Measurements from ENCODE around the gene PAPOLB. TPM values are rescaled to one million over a fixed set of nuclear protein-coding genes. Genes with fewer than 3 reads are reported as not detected.
"Not testable (repeated sequence)": the region's sequence is repeated elsewhere in the genome, so short reads cannot be mapped to it uniquely, and the experiment has no call there.

PAPOLB gene
- not detected in 2 replicates for total RNA-seq (2014; rRNA removed; shearing (Covaris generic))

- no peak for DNase-seq (ENCODE audit: low spot score)
These were observed at the start of gene PAPOLB for GRCh38 chr7:4861673-4862072. Gene PAPOLB, minus strand, starts transcription at chr7:4862030. Its CDS starts 220 bp downstream, at chr7:4861810.

GRCh38 chr7:4911111-4911828, 49.4 kb upstream of the PAPOLB start:
- DNase-seq (ENCODE audit: low spot score), result no peak

- no peak for DNase-seq (ENCODE audit: low spot score)
These were observed 44.9 kb upstream of the PAPOLB start for GRCh38 chr7:4906682-4907081.

GRCh38 chr7:4905171-4905570, 43.3 kb upstream of the PAPOLB start:
- no peak for DNase-seq (ENCODE audit: low spot score)

- no peak for DNase-seq (ENCODE audit: low spot score)
These were observed 42.5 kb upstream of the PAPOLB start for GRCh38 chr7:4904346-4904745.

GRCh38 chr7:4895766-4896165, 33.9 kb upstream of the PAPOLB start:
- DNase-seq (ENCODE audit: low spot score), result no peak

- DNase-seq (ENCODE audit: low spot score), result no peak
These were observed 32.7 kb upstream of the PAPOLB start for GRCh38 chr7:4894482-4894881.

GRCh38 chr7:4893929-4894475, 32.2 kb upstream of the PAPOLB start:
- DNase-seq (ENCODE audit: low spot score), result no peak

GRCh38 chr7:4893188-4893587, 31.4 kb upstream of the PAPOLB start:
- not testable (repeated sequence) for DNase-seq (ENCODE audit: low spot score)

GRCh38 chr7:4891522-4891921, 29.7 kb upstream of the PAPOLB start:
- not testable (repeated sequence) for DNase-seq (ENCODE audit: low spot score)

- DNase-seq (ENCODE audit: low spot score), result no peak
These were observed 27.9 kb upstream of the PAPOLB start for GRCh38 chr7:4889682-4890081.

GRCh38 chr7:4888161-4888560, 26.3 kb upstream of the PAPOLB start:
- DNase-seq (ENCODE audit: low spot score), result no peak

- DNase-seq (ENCODE audit: low spot score), result no peak
These were observed 24.8 kb upstream of the PAPOLB start for GRCh38 chr7:4886671-4887070.

- no peak for DNase-seq (ENCODE audit: low spot score)
These were observed 23.5 kb upstream of the PAPOLB start for GRCh38 chr7:4885317-4885807.

- DNase-seq (ENCODE audit: low spot score), result no peak
These were observed 22.3 kb upstream of the PAPOLB start for GRCh38 chr7:4884164-4884563.

GRCh38 chr7:4883372-4884144, 21.7 kb upstream of the PAPOLB start, which contains the start of gene RADIL:
Gene RADIL, minus strand, starts transcription at chr7:4883716. Its CDS starts 5,577 bp downstream, at chr7:4878139.
- DNase-seq (ENCODE audit: low spot score), result peak; percentile 36

- DNase-seq (ENCODE audit: low spot score), result no peak
These were observed 21.2 kb upstream of the PAPOLB start for GRCh38 chr7:4883033-4883371.

GRCh38 chr7:4882169-4883032, 20.6 kb upstream of the PAPOLB start:
- no peak for DNase-seq (ENCODE audit: low spot score)

GRCh38 chr7:4880218-4880617, 18.4 kb upstream of the PAPOLB start:
- no peak for DNase-seq (ENCODE audit: low spot score)

GRCh38 chr7:4879396-4880081, 17.7 kb upstream of the PAPOLB start:
- DNase-seq (ENCODE audit: low spot score), result no peak

All from HT-29 (cell line).